ENCODE data around the gene RAD1. TPM values are rescaled to one million over a fixed set of nuclear protein-coding genes. Genes with fewer than 3 reads are reported as not detected.
"Not testable (repeated sequence)": the region's sequence is repeated elsewhere in the genome, so short reads cannot be mapped to it uniquely, and the experiment has no call there.

The RAD1 gene
- polyA plus RNA-seq, 2 of the 4 experiments (the other 2 are of a cell fraction), result 41.4 to 41.9 TPM

DNA sequence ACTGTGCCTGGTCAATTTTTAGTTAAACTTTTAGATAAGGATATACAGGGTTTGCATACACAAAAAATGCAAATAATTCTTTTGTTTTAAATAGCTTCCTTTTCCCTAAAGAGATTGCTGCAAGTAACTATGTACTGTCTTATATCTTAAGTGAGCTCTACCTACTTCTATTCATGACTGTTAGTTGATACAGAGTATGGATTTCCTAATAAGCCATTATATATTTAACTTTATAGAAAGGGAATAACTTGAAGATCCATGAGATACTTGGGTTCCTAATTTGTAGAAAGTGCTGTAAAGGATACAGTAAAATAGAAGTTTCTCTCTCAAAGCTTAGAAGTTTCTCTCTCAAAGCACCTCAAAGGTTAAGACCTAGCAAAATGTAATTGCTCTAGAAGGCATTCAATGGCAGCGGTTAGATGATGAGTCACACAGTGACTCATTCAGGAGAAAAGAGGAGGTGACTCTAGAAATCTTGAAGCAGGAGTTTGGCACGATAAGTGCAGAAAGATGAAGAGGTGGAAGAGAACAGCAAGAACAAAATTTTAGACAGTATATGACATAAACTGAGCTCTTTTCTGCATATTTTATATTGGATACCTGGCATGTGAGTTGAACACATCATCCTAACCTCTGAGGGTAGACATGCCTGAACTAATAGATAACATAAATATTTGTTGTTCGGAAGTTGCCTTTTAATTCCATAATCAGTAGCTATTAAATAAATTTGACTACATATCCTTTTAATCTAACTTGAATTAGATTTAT lies 8.6 kb upstream of the RAD1 start:
- peak; percentile 83 to 87 for ATAC-seq
- 20% methylated on average over 3 of the region's 3 CpGs for WGBS (ENCODE audit: missing lambda C conversion rate)
- peak overlapping the region; percentile 44 for H3K4me2 ChIP-seq
- peaks cover 25% of the 10 kb centered on the region for H3K4me1 ChIP-seq
- TF ChIP-seq JUNB (IDR thresholded peaks at IDR 0.05) (peak; percentile 70), SMC3 (IDR thresholded peaks at IDR 0.05) (no peak), FOSL2 (IDR thresholded peaks at IDR 0.05) (peak; percentile 95), FOSL2 (CRISPR knock-in tag; IDR thresholded peaks at IDR 0.05) (peak; percentile 99), EHF (CRISPR knock-in tag; IDR thresholded peaks at IDR 0.05) (no peak)
- TF ChIP-seq, protein P1, sequence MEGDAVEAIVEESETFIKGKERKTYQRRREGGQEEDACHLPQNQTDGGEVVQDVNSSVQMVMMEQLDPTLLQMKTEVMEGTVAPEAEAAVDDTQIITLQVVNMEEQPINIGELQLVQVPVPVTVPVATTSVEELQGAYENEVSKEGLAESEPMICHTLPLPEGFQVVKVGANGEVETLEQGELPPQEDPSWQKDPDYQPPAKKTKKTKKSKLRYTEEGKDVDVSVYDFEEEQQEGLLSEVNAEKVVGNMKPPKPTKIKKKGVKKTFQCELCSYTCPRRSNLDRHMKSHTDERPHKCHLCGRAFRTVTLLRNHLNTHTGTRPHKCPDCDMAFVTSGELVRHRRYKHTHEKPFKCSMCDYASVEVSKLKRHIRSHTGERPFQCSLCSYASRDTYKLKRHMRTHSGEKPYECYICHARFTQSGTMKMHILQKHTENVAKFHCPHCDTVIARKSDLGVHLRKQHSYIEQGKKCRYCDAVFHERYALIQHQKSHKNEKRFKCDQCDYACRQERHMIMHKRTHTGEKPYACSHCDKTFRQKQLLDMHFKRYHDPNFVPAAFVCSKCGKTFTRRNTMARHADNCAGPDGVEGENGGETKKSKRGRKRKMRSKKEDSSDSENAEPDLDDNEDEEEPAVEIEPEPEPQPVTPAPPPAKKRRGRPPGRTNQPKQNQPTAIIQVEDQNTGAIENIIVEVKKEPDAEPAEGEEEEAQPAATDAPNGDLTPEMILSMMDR (IDR thresholded peaks at IDR 0.05), result no peak
- ChIA-PET CTCF (interaction anchor here (1.0 to 2.3 kb wide), 4 partner anchors 25 to 438 kb away, joined by 4 to 9 read pairs (median 6); no protein-coding TSS in a partner anchor), POLR2A (interaction anchor here (1.5 kb wide), 1 partner anchor 8 kb away, joined by 8 read pairs; the partner anchor contains the start of genes BRIX1 and RAD1)
- H3K4me3 ChIP-seq, result no peak overlapping the region
- no peaks in the 10 kb centered on the region for H3K9me3 ChIP-seq
- peak; percentile 62 to 72 for DNase-seq (ENCODE audit: low read depth in 1 of 2, low spot score in 1 of 2)
- no peak for FAIRE-seq
- H3K27ac ChIP-seq, result peak overlapping the region in 1 of 2 experiments; percentile 60; a peak in 2 of 6 replicates

DNA sequence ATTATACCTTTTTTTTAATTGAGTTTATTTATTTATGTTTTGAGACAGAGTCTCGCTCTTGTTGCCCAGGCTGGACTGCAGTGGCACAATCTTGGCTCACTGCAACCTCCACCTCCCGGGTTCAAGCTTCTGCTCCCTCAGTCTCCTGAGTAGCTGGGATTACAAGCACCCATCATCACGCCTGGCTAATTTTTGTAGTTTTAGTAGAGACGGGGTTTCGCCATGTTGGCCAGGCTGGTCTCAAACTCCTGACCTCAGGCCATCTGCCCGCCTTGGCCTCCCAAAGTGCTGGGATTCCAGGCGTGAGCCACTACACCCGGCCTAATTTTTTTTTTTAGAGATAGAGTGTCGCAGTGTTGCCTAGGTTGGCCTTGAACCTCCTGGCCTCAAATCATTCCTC lies 8.0 kb upstream of the RAD1 start:
- CTCF ChIA-PET, result interaction anchor here (1.0 to 2.3 kb wide), 4 partner anchors 25 to 437 kb away, joined by 4 to 9 read pairs (median 6); no protein-coding TSS in a partner anchor
- 78% methylated on average over 9 of the region's 9 CpGs for WGBS (ENCODE audit: missing lambda C conversion rate)
- ATAC-seq; FAIRE-seq; H3K9me3 ChIP-seq; H3K4me3 ChIP-seq; DNase-seq (ENCODE audit: low read depth in 1 of 2, low spot score in 1 of 2): not testable (repeated sequence)
- Histone ChIP-seq H3K27ac (peak overlapping the region in 1 of 2 experiments; percentile 60; a peak in 2 of 6 replicates), H3K4me2 (peak overlapping the region; percentile 44), H3K4me1 (peaks cover 27% of the 10 kb centered on the region)
- POLR2A ChIA-PET, result interaction anchor here (1.5 kb wide), 1 partner anchor 8 kb away, joined by 8 read pairs; the partner anchor contains the start of genes BRIX1 and RAD1

DNA sequence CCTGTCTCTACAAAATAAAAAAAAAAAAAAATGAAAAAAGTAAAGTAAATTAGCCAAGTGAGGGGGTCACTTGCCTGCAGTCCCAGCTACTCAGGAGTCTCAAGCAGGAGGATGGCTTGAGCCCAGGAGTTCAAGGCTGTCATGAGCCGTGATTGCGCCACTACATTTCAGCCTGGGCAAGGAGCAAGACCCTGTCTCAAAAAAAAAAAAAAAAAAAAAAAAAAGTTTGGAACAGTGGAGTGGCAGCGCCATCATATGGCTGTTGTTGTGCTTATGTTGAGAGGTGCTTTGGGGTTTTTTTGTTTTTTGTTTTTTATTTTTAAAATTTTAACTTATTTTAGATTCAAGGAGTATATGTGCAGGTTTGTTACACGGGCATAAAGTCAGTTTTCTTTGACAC lies 3.8 kb upstream of the RAD1 start:
- POLR2A ChIA-PET, result interaction anchor here (2.0 kb wide), 1 partner anchor 10 kb away, joined by 6 read pairs; the partner anchor contains the start of gene DNAJC21
- FAIRE-seq, result no peak

DNA sequence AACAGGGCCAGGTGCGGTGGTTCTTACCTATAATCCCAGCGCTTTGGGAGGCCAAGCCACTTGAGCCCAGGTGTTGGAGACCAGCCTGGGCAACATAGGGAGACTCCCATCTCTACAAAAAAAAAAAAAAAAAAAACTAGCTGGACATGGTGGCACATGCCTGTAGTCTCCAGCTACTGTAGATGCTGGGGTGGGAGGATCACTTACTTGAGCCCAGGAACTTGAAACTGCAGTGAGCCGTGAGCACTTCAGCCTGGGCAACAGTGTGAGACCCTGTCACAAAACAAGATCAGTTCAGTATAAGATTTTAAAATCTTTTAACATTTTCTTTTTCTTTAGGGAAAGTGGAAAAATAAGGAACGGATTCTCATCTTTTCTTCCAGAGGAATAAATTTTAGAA lies 2.7 kb upstream of the RAD1 start:
- no peaks in the 10 kb centered on the region for H3K9me3 ChIP-seq
- FAIRE-seq (no peak), DNase-seq (ENCODE audit: low read depth in 1 of 2, low spot score in 1 of 2) (no peak), ATAC-seq (no peak)
- POLR2A ChIA-PET, result interaction anchor here (2.0 kb wide), 1 partner anchor 11 kb away, joined by 6 read pairs; the partner anchor contains the start of gene DNAJC21
- CTCF ChIA-PET, result interaction anchor here (1.9 to 3.8 kb wide), 2 partner anchors 20 to 444 kb away, joined by 8 to 21 read pairs; no protein-coding TSS in a partner anchor
- TF ChIP-seq MAFK (IDR thresholded peaks at IDR 0.05; ENCODE audit: partially characterized antibody) (no peak), MYC (IDR thresholded peaks at IDR 0.05; ENCODE audit: borderline replicate concordance, low read length) (no peak), KDM5A (IDR thresholded peaks at IDR 0.05) (no peak)
- TF ChIP-seq, protein P2, sequence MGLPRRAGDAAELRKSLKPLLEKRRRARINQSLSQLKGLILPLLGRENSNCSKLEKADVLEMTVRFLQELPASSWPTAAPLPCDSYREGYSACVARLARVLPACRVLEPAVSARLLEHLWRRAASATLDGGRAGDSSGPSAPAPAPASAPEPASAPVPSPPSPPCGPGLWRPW (IDR thresholded peaks at IDR 0.05), result no peak
- TF ChIP-seq, protein P1 (IDR thresholded peaks at IDR 0.05), result no peak
- TF ChIP-seq, protein P3, sequence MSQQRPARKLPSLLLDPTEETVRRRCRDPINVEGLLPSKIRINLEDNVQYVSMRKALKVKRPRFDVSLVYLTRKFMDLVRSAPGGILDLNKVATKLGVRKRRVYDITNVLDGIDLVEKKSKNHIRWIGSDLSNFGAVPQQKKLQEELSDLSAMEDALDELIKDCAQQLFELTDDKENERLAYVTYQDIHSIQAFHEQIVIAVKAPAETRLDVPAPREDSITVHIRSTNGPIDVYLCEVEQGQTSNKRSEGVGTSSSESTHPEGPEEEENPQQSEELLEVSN (IDR thresholded peaks at IDR 0.05; ENCODE audit: borderline replicate concordance, low read depth), result no peak
- TF ChIP-seq, protein P4, sequence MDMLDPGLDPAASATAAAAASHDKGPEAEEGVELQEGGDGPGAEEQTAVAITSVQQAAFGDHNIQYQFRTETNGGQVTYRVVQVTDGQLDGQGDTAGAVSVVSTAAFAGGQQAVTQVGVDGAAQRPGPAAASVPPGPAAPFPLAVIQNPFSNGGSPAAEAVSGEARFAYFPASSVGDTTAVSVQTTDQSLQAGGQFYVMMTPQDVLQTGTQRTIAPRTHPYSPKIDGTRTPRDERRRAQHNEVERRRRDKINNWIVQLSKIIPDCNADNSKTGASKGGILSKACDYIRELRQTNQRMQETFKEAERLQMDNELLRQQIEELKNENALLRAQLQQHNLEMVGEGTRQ (IDR thresholded peaks at IDR 0.05), result no peak
- TF ChIP-seq, protein P5, sequence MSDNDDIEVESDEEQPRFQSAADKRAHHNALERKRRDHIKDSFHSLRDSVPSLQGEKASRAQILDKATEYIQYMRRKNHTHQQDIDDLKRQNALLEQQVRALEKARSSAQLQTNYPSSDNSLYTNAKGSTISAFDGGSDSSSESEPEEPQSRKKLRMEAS (IDR thresholded peaks at IDR 0.05), result no peak
- 90% methylated on average over 4 of the region's 4 CpGs for WGBS (ENCODE audit: missing lambda C conversion rate)
- H3K4me2 ChIP-seq, result peak overlapping the region; percentile 97
- no peak overlapping the region for H3K4me3 ChIP-seq
- no peak overlapping the region for H3K27ac ChIP-seq
- H3K4me1 ChIP-seq, result peaks cover 40% of the 10 kb centered on the region

More for the DNA sequence above, 3.8 kb upstream of the RAD1 start:
- DNase-seq (ENCODE audit: low read depth in 1 of 2, low spot score in 1 of 2) (peak in 1 of 2 experiments; percentile 31), ATAC-seq (no peak)
- no peaks in the 10 kb centered on the region for H3K9me3 ChIP-seq
- CTCF ChIA-PET, result interaction anchor here (1.2 kb wide), 1 partner anchor 454 kb away, joined by 3 read pairs; no protein-coding TSS in a partner anchor
- no peak overlapping the region for H3K4me3 ChIP-seq
- H3K4me1 ChIP-seq, result peaks cover 41% of the 10 kb centered on the region
- 78% methylated on average over 4 of the region's 4 CpGs for WGBS (ENCODE audit: missing lambda C conversion rate)
- TF ChIP-seq RCOR1 (IDR thresholded peaks at IDR 0.05; ENCODE audit: low read depth, low read length) (no peak), RAD21 (conservative IDR thresholded peaks at IDR 0.05 in 1 of 2, IDR thresholded peaks at IDR 0.05 in 1 of 2) (0 out of 5 replicates have a peak, but pooled peaks of 1 of the 2 experiments have one; percentile 13), TFCP2L1 (CRISPR knock-in tag; IDR thresholded peaks at IDR 0.05) (no peak), CEBPB (IDR thresholded peaks at IDR 0.05) (peak in 1 of 2 experiments; percentile 39; a peak in 1 of 4 replicates)
- TF ChIP-seq, protein P1 (IDR thresholded peaks at IDR 0.05), result peak; percentile 27; the same call in 1 of the 3 replicates
- H3K4me2 ChIP-seq, result no peak overlapping the region
- no peak overlapping the region for H3K27ac ChIP-seq

Data from A549 (cell line).